Endothelial cell of umbilical vein (primary cell): ENCODE measurements around the gene ANKRD60. TPM values are rescaled to one million over a fixed set of nuclear protein-coding genes. Genes with fewer than 3 reads are reported as not detected.

Experiments used
- BruUV-seq: library from RNA; stranded (reverse); fragments of 400-500 nt; replicated peaks from 2 replicates; lab custom pipeline; 2021; lab: Mats Ljungman, UMichigan
- CTCF ChIA-PET: fragments of 300-600, 350-600 bp; sonication (Branson Sonifier 250); formaldehyde crosslinking; loops from one replicate; lab custom pipeline; 2021; ENCODE audit warnings: antibody characterized with exemption, inconsistent platforms; lab: Charles Lee
- POLR2A ChIA-PET: fragments of 300-600, 350-600 bp; sonication (Branson Sonifier 250); formaldehyde crosslinking; loops from one replicate; lab custom pipeline; 2021; ENCODE audit warnings: antibody characterized with exemption, inconsistent platforms; lab: Charles Lee
- DNase-seq: peaks from one replicate; pipeline ENCODE4 v3.0.0-alpha.2; 2011; ENCODE audit warnings: low read depth, low spot score
- FAIRE-seq: peaks from 2 replicates; lab custom pipeline; 2011; peaks lifted over from hg19 to GRCh38; lab: Jason Lieb, UNC
- H2AFZ ChIP-seq: 2 replicates; pipeline ENCODE4 v1.6.0; 2012; ENCODE audit warnings: low read depth, low read length, control low read depth, inconsistent platforms
- H3K27ac ChIP-seq: 2 replicates; pipeline ENCODE4 v1.5.1; 2011; ENCODE audit warnings: low read depth, mild to moderate bottlenecking, control low read depth, low read length, moderate library complexity; ENCODE audit not compliant: insufficient read depth
- H3K27me3 ChIP-seq, 2 experiments: 2 replicates each; pipeline versions ENCODE4 v1.6.0 to v1.6.1; 2011; ENCODE audit warnings: low read length in 2 of 2, mixed read lengths in 1 of 2; ENCODE audit not compliant: control insufficient read depth in 2 of 2, insufficient read depth in 2 of 2
- H3K36me3 ChIP-seq, 2 experiments: 2 replicates in 1 of 2; 3 replicates in 1 of 2; pipeline ENCODE4 v1.5.1; 2011; ENCODE audit warnings: low read length in 2 of 2, mild to moderate bottlenecking in 1 of 2, moderate library complexity in 1 of 2; ENCODE audit not compliant: control insufficient read depth in 2 of 2, insufficient read depth in 2 of 2; ENCODE audit errors: extremely low read depth in 1 of 2
- H3K4me1 ChIP-seq: 3 replicates; pipeline ENCODE4 v1.5.1; 2011; ENCODE audit warnings: mild to moderate bottlenecking, low read length; ENCODE audit not compliant: control insufficient read depth, insufficient read depth; ENCODE audit errors: extremely low read depth
- H3K4me2 ChIP-seq: 2 replicates; pipeline ENCODE4 v1.6.1; 2011; ENCODE audit warnings: low read length, control low read depth, mixed read lengths; ENCODE audit not compliant: insufficient read depth
- H3K4me3 ChIP-seq, 3 experiments: fragments of 200-600 bp in 1 of 3; sonication (generic), shearing (Covaris generic) in 1 of 3; replicated peaks in 1 of 3; 2 replicates each; pipeline ENCODE4 v1.5.1; 2011 to 2016; ENCODE audit warnings: control low read depth in 3 of 3, low read length in 3 of 3, mild to moderate bottlenecking in 2 of 3, inconsistent platforms in 1 of 3, low read depth in 1 of 3, moderate library complexity in 1 of 3; ENCODE audit not compliant: insufficient read depth in 1 of 3
- H3K79me2 ChIP-seq: 2 replicates; pipeline ENCODE4 v1.6.0; 2012; ENCODE audit warnings: low read length, inconsistent platforms; ENCODE audit not compliant: control insufficient read depth, insufficient read depth
- H3K9ac ChIP-seq: replicated peaks from 2 replicates; pipeline ENCODE3; 2011; ENCODE audit warnings: low read length, control low read depth; ENCODE audit not compliant: insufficient read depth; ENCODE audit errors: extremely low read depth
- H3K9me1 ChIP-seq: replicated peaks from 3 replicates; pipeline ENCODE4 v1.6.0; 2011; ENCODE audit warnings: mild to moderate bottlenecking, low read length; ENCODE audit not compliant: control insufficient read depth, insufficient read depth; ENCODE audit errors: extremely low read depth
- H3K9me3 ChIP-seq: replicated peaks from 2 replicates; pipeline ENCODE4 v1.5.1; 2012; ENCODE audit warnings: low read length, inconsistent platforms; ENCODE audit not compliant: control insufficient read depth, insufficient read depth
- H4K20me1 ChIP-seq: replicated peaks from 2 replicates; pipeline ENCODE3; 2011; ENCODE audit warnings: mild to moderate bottlenecking, low read length; ENCODE audit not compliant: control insufficient read depth, insufficient read depth; ENCODE audit errors: extremely low read depth
- CTCF ChIP-seq, 2 donors: IDR thresholded peaks; 1 replicate in 1 of 2; 2 replicates in 1 of 2; pipeline ENCODE4 v1.5.1; 2011; ENCODE audit warnings: low read length in 2 of 2, mild to moderate bottlenecking in 2 of 2, moderate library complexity in 2 of 2, control low read depth in 1 of 2, inconsistent platforms in 1 of 2, low read depth in 1 of 2; ENCODE audit not compliant: insufficient read depth in 1 of 2; ENCODE audit errors: extremely low read depth in 1 of 2
- EZH2 ChIP-seq: IDR thresholded peaks from 2 replicates; pipeline ENCODE4 v1.6.1; 2012; ENCODE audit warnings: borderline replicate concordance, low read depth, mild to moderate bottlenecking, moderate library complexity, low read length, inconsistent platforms; ENCODE audit not compliant: severe bottlenecking
- FOS ChIP-seq: IDR thresholded peaks from 2 replicates; pipeline ENCODE4 v1.6.1; 2011; ENCODE audit warnings: mild to moderate bottlenecking, low read length, moderate library complexity, borderline replicate concordance; ENCODE audit not compliant: insufficient read depth
- GATA2 ChIP-seq: IDR thresholded peaks from 2 replicates; pipeline ENCODE4 v1.7.0; 2011; ENCODE audit warnings: low read depth, mild to moderate bottlenecking, moderate library complexity, mixed read lengths, low read length; ENCODE audit not compliant: insufficient read length, insufficient read depth
- JUN ChIP-seq: IDR thresholded peaks from 2 replicates; pipeline ENCODE4 v1.6.1; 2011; ENCODE audit warnings: borderline replicate concordance, low read depth; ENCODE audit not compliant: insufficient read length, insufficient read depth
- MAX ChIP-seq: IDR thresholded peaks from 2 replicates; pipeline ENCODE4 v1.6.1; 2011; ENCODE audit not compliant: insufficient read depth, insufficient read length
- MYC ChIP-seq: IDR thresholded peaks from one replicate; pipeline ENCODE4 v1.6.1; 2011; ENCODE audit warnings: mild to moderate bottlenecking, low read depth, low read length
- POLR2A ChIP-seq: IDR thresholded peaks from 2 replicates; pipeline ENCODE4 v1.6.1; 2012; ENCODE audit warnings: low read depth, mild to moderate bottlenecking, control low read depth, low read length
- POLR2AphosphoS5 ChIP-seq: IDR thresholded peaks from 2 replicates; pipeline ENCODE4 v1.6.1; 2012; ENCODE audit warnings: low read depth, mild to moderate bottlenecking, control low read depth, low read length, moderate library complexity; ENCODE audit not compliant: insufficient read depth
- dilution Hi-C: fragments of 300-500 bp; cut with MboI; formaldehyde crosslinking; loops from one replicate; pipeline ENCODE4 v1.15.0; 2019; ENCODE audit warnings: low sequenced_read_pairs; ENCODE audit not compliant: extremely low pct_ligation_motif_present
- intact Hi-C: fragments of 100-400 bp; cut with micrococcal nuclease; formaldehyde crosslinking; loops from one replicate; pipeline ENCODE4 v1.10.0; 2022
- polyA plus RNA-seq, 4 experiments: library from polyadenylated mRNA; depleted of rRNA in 3 of 4; stranded (reverse) in 3 of 4; unstranded in 1 of 4; fragments of >200 nt; gene quantifications; 2 replicates each; pipeline versions ENCODE4 v1.2.1 to v1.2.3, GENCODE V29; 2011 to 2012; ENCODE audit warnings: missing spikeins in 1 of 4
- total RNA-seq: library from RNA; stranded (reverse); gene quantifications from 2 replicates; pipeline ENCODE4 v1.2.3, GENCODE V29; 2021

ANKRD60 gene
- total and polyA plus RNA-seq, 2 donors (not counting 3 experiments of a cell fraction or from before 2014, with no cell fraction given): not detected

GRCh38 chr20:58260006-58260405 is 31.6 kb upstream of the ANKRD60 start:
- ChIA-PET POLR2A (no interaction called here), CTCF (interaction anchor here (1.4 to 1.9 kb wide), 2 partner anchors 14 to 15 kb away, joined by 3 to 4 read pairs; no protein-coding TSS in a partner anchor)
- no peak overlapping the region for H3K4me2 ChIP-seq
- no peaks in the 10 kb centered on the region for H4K20me1 ChIP-seq
- FAIRE-seq: no peak
- no peak overlapping the region for H3K9ac ChIP-seq
- no peak overlapping the region for H2AFZ ChIP-seq
- intact Hi-C loops (no loop called here), dilution Hi-C loops (no loop called here)
- no TSS peak for BruUV-seq
- H3K36me3 ChIP-seq: peaks cover 4 to 6% of the 10 kb centered on the region in 2 experiments
- no peaks in the 10 kb centered on the region for H3K27me3 ChIP-seq
- H3K4me1 ChIP-seq: peaks cover 12% of the 10 kb centered on the region
- H3K9me3 ChIP-seq: no peaks in the 10 kb centered on the region
- H3K9me1 ChIP-seq: no peaks in the 10 kb centered on the region
- no peak for DNase-seq
- no peak for TF ChIP-seq CTCF (IDR thresholded peaks at IDR 0.05; ENCODE audit: extremely low read depth in 1 of 2, insufficient read depth in 1 of 2, low read depth in 1 of 2, low read length in 2 of 2)
- no peak for TF ChIP-seq EZH2
- no peak for TF ChIP-seq MYC
- no peak for TF ChIP-seq FOS
- no peak for TF ChIP-seq GATA2
- no peak for TF ChIP-seq MAX
- TF ChIP-seq POLR2AphosphoS5: no peak
- no peak for TF ChIP-seq POLR2A
- no peak for TF ChIP-seq JUN
- H3K4me3 ChIP-seq: no peak overlapping the region
- peaks cover 5% of the 10 kb centered on the region for H3K79me2 ChIP-seq
- H3K27ac ChIP-seq: no peak overlapping the region
